Stimulated activated CD4-positive, alpha-beta T cell treated with anti-CD3 and anti-CD28 coated beads, Interleukin-1b, Interleukin-23, amount 100 ng/mL, for 24 hours (primary cell): ENCODE results near the gene PACSIN2.
"Not testable (repeated sequence)": the region's sequence is repeated elsewhere in the genome, so short reads cannot be mapped to it uniquely, and the experiment has no call there.

Source experiments
- DNase-seq, 4 experiments: peaks; one replicate each; pipeline ENCODE4 v3.0.0-alpha.2; 2020; ENCODE audit warnings: low read depth in 4 of 4, low spot score in 1 of 4

Gene PACSIN2

DNA sequence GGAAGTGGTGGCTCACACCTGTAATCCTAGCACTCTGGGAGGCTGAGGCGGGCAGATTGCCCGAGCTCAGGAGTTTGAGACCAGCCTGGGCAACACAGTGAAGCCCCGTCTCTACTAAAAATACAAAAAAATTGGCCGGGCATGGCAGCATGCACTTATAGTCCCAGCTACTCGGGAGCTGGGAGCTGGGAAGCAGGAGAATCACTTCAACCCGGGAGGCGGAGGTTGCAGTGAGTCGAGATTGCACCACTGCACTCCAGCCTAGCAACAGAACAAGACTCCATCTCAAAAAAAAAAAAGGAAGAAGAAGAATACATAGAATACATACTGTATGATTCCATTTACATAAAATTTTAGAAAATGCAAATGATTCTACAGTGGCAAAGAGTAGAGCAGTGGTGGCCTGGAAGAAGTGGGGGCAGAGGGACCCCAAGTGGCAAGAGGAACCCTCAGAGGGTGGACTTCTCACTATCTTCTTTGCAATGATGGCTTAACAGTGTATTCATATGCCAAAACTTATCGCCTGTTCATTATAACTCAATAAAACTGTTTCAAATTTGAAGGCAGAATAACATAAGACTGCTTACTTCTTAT is 22.0 kb downstream of the PACSIN2 start:
- no peak for DNase-seq

DNA sequence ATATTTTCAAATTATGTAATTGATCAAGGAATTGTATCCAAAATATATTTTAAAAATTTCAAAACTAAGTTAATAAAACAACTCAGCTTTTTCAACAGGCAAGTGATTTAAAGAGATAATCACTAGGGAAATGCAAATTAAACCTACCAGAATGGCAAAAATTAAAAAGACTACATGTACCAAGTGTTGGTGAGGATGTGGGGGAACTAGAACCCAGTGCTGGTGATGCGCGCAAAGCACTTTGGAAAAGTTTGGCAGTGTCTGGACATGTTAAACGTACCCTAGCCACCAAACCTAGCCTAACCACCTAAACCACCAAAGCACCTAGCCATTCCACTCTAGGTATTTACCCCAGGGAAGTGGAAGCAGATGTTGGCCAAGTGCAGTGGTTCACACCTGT is 22.9 kb downstream of the PACSIN2 start:
- DNase-seq = no peak

DNA sequence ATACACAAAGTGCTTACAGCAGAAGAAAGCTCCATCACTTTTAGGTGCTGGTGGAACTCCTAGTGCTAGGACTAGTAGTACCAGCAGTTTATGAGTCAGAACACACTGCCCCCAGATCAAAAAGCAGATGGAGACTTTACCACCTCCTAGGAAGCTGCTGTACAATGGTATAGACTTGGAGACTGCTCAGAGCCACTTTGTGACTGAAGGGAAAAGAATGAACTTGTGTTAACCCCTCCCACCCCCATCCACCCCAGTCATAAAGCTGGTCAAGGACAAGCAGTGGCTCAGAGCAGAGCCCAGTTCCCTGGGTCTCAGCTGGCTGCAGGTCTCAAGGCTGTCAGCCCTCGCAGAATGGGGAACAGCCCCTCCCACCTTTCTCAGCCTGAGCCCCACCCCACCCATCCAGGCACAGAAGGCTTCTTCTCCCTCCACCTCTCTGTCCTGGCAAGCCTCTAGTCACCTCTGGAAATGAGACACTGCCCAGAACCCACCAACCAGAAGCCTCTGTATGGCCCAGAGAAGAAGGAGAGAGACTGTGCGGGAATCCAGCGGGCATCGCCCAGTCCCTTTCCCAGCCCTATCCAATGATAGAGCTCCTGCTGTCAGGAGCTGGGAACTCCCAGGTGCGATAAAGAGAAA is 23.8 kb downstream of the PACSIN2 start:
- no peak for DNase-seq

DNA sequence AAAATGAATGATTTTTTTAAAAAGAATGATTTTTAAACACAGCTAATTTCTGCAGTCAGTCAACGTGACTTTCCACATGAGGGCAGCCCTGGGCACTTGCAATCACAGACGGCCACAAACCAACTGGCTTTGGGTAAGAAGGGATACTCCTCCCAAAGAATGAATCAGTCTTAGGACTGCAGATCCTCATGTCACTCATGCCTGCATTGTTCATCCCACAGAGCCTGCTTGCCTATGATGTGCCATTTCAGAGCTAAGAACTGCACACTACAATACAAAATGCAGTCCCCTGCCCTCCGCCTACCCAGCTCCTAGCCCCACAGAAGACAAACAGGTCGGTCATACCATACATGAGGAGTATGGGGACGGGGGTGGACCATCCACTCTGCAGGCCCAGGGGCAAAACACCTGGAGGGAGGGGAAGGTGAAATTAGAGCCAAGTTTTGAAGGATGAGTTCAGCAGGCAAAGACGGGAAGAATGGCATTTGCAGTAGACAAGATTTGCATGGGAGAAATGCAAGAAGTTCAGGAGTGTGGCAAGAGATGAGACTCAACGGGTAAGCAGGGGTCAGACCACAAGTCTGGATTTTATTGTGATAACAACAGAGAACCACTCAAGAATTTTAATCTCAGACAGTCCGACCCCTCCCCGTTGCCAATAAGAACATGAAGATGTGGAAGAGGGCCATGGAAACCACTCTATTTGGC is 24.7 kb downstream of the PACSIN2 start:
- DNase-seq = no peak

GRCh38 chr22:42986115-42986514 is 28.8 kb downstream of the PACSIN2 start:
- DNase-seq = no peak

DNA sequence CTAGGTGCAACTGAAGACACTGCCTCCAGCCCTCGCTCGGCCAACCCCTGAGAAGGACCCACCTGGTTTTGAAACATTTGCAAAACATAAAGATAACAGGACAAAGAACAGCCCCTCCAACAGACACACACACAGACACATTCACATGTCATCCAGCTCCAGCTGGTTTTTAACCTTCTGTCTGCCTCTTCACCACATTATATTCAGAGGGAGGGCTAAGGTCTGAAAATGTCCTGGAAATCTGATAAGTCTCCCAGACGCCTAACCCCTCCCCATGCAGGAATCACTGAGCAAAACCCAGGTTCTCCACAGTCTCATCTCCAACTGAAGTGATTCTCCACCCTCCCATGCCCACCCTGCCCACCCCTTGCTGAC is 29.4 kb downstream of the PACSIN2 start:
- DNase-seq = no peak

GRCh38 chr22:42984814-42985530 is 30.0 kb downstream of the PACSIN2 start:
- no peak for DNase-seq

DNA sequence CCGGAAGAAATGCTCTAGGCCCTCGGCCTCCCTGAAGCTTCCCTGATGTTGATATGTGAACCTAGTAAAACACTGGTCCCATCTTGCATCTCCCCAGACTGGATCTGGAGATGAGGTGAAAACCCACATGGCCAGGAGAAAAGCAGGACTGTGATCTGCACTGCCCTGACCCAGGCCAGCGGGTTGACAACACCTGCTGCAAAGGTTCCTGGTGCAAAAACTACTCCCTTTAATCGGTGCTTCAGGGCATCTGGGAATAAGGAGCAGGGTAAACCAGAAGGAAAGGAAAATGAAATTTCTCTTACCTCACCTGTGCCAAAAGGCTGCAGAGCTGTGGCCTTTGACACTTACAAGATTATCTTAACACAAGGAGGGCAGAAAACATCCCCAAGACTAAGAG is 30.6 kb downstream of the PACSIN2 start:
- no peak for DNase-seq

GRCh38 chr22:42983470-42983869 is 31.5 kb downstream of the PACSIN2 start:
- DNase-seq = no peak

- no peak for DNase-seq
Measured at GRCh38 chr22:42979606-42980005, 35.3 kb downstream of the PACSIN2 start.

- no peak for DNase-seq
Measured at GRCh38 chr22:42978453-42979103, 36.4 kb downstream of the PACSIN2 start.

GRCh38 chr22:42977569-42977968 is 37.4 kb downstream of the PACSIN2 start:
- no peak for DNase-seq

DNA sequence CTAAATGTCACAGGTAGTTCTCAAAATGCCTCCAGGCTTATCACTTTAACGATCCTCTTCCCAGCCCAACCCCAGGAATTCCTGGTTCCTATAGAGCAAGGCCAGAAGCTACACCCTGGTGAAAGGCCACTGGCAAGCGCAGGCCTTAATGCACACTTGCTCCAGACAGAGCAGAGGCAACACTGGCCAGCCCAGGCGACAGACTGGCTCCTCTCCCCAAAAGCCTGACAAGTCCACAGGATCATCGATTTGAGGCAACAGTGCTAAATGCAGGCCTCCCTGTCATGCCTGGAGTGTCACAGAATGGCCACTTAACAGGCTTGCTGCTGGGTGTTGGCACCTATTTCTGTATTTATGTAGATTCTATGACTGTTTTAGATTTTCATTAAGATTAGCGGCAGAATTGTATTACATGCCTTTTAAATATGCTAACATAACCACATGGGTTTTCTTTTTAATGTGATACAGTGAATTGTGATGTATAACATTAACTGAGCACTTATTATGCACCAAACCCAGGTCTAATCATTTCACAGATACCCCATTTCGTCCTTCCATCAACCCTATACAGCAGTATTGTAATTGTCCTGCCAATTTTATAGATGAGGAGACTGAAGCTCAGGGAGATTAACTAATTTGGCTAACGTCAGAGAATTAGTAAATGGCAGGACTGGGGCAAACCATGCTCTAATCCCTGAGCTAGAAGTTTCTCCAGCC is 38.6 kb downstream of the PACSIN2 start:
- DNase-seq = no peak

- DNase-seq = no peak
Measured at GRCh38 chr22:42974223-42974622, 40.7 kb downstream of the PACSIN2 start.

DNA sequence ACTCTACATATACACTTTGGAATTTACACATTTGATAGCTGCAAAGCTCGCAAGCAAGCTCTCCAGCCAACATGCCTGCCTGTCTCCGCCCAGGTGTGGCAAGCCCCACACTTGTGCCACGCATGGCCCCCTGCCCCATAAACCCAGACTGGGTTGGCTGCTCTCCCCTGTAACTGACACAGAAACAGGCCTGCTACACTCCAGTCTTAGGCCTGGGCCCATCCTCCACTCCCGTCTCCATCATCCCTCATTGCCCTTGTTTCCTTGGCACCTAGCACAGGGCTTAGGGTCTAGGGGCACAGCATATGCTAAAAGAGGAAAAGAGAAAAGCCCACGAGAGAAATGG is 41.4 kb downstream of the PACSIN2 start:
- DNase-seq = no peak

DNA sequence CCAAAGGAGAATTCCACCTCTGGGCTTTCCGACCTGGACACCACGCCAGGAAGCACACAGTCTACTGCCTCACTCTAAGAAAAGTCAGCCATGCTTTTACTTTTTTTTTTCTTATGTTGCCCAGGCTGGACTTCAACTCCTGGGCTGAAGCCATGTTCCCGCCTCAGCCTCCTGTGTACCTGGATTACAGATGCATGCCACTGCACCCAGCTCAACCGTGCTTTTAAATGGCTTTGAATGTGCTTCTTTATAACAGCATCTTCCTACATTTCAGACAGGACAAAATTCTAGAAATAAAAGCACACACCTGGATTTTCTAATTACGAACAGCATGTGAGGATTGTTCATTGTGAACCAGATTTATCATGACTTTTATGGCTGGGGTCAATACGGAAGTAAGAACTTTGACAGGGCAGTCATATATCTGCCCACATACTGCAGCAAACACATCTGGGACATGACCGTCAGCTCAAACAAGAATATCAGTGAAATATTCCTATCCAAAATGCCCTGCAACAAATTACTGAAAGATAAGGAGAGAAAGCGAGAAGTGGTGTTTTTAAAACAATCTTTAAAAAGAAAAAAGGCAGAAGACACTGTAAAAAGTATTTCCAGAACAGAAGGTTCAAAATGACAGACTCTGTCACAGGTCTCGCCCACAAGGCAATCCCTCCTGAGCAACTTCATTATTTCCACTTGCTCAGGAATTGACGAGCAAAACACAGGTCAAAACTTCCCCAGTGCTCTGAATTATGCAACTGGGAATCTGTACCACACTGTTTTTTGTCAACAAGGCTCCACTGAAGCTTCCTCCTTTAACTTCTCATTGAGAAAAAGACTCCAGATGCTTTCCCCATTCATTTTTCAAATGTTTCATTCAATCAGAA is 42.1 kb downstream of the PACSIN2 start:
- DNase-seq = no peak

- DNase-seq = not testable (repeated sequence)
Measured at GRCh38 chr22:42971473-42971860, 43.5 kb downstream of the PACSIN2 start.

DNA sequence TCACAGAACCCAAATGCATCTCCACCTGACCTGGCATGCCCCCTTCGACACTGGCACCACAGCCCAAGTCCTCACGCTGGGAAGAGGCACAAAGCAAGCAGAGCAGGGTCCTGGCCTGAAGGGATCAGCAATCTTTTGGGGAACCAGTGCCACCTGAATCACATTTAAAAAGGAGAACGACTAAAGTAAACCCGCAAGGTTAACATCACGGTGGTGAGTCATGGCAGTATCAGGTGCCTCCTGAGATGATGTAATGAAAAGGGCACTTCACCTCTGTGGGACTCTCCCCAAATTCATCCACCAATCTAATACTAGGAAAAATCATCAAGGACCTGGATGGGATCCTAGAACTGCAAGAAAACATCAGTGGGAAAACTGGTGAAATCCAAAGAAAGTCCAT is 44.9 kb downstream of the PACSIN2 start:
- no peak for DNase-seq

GRCh38 chr22:42969348-42969975 is 45.5 kb downstream of the PACSIN2 start:
- DNase-seq = no peak

GRCh38 chr22:42967933-42968332 is 47.0 kb downstream of the PACSIN2 start:
- DNase-seq = no peak
